Left hindlimb (tissue), 1 donor: ENCODE data around the gene TNFAIP1.
A peak's percentile ranks its signal among the peaks of the same experiment; 100 is the strongest.
"Not testable (repeated sequence)": the region's sequence is repeated elsewhere in the genome, so short reads cannot be mapped to it uniquely, and the experiment has no call there.

Experiments used
- DNase-seq: peaks from one replicate; pipeline ENCODE4 v3.0.0-alpha.2; 2018

TNFAIP1 gene, protein sequence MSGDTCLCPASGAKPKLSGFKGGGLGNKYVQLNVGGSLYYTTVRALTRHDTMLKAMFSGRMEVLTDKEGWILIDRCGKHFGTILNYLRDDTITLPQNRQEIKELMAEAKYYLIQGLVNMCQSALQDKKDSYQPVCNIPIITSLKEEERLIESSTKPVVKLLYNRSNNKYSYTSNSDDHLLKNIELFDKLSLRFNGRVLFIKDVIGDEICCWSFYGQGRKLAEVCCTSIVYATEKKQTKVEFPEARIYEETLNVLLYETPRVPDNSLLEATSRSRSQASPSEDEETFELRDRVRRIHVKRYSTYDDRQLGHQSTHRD

GRCh38 chr17:28335201-28335958 is at the start of gene TNFAIP1, which contains the start of gene IFT20:
Gene TNFAIP1 (plus strand): TSS chr17:28335761. CDS start chr17:28339522, 3,761 bp downstream.
Gene IFT20 (minus strand): TSS chr17:28335472. CDS start chr17:28331985, 3,487 bp downstream.
- DNase-seq, result peak; percentile 100

DNA sequence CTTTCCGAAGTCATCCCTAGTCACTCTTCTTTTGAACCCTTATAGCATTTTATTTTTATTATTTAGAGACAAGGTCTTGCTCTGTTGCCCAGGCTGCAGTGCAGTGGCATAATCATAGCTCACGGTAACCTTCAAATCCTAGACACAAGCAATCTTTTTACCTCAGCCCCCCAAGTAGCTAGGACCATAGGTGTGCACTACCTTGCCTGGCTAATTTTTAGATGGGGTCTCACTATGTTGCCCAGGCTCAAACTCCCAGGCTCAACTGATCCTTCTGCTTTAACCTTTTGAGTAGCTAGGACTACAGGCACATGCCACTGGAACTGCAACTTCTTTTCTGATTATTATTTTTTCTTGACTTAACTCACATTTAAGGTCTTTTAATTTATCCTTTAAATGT is 49.6 kb upstream of the TNFAIP1 start:
- no peak for DNase-seq

DNA sequence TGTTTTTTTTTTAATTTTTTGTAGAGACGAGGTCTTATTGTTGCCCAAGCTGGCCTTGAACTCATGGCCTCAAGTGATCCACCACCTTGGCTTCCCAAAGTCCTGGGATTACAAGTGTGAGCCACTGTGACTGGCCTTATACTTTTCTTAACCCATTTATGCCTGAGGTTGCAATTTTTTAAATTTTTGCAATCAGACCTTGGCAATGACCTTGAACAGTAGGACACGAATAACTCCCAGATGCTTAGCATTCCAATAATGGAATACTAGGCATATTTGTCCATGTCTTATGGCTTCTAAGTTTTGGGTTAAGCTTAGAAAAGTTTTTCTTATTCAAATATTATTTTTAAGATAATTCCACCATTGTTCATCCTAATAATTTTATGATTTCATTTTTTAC is 44.9 kb upstream of the TNFAIP1 start:
- DNase-seq, result no peak

- no peak for DNase-seq
Measured at GRCh38 chr17:28291780-28292330, 43.7 kb upstream of the TNFAIP1 start.

- DNase-seq, result not testable (repeated sequence)
Measured at GRCh38 chr17:28292878-28293277, 42.7 kb upstream of the TNFAIP1 start.

DNA sequence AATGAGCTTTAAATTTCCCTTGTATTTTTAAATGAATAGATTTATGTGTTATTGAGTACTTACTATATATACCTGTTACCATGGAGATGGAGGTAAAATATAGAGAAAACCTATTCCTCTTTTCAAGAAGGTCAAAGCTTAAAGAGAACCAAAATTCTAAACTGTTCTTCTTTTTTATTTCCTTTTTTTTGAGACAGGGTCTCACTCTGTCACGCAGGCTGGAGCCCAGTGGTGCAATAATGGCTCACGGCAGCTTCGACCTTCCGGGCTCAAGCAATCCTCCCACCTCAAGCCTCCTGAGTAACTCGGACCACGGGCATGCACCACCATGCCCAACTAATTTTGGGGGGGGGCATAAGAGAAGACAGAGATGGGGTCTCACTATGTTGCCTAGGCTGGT is 41.6 kb upstream of the TNFAIP1 start:
- DNase-seq, result no peak

DNA sequence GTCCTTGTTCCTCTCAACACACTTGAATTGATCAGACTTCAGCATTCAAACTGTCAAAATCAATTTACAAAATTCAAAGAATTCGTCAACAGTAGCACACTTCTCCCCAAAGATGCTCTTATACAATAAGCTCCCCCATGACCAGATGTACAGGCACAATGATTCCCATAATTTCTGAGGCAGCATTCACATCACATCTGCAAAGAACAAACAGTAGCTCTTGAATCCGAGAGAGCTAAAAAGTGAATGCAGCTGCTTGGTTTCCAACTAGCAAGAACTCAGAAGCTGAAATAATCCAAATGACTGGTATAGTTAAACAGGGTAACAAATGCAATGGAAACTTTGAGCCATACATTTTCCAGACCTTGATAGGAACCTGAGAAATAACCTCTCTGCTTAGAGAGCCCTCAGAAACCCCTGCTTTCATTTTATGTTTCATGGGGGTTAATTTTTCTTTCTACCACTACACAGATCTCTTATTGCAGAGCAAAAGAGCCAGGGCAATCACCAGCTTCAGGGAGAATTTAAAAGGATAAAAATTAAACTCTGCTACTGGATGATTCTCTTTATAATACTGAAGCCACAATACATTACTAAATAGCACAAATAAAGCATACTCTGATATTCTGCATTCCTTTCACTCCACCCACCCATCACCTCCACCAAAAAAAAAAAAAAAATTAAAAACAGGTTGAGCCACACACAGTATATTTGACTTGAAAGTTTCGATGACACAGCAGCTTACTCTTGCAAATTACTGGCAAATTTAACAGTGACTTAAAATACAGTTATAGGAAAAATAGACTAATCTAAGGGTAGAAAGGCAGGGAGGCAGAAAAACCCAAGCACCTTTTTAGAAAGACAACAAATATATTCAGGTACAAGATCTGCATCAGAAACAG is 39.6 kb upstream of the TNFAIP1 start:
- no peak for DNase-seq

GRCh38 chr17:28298449-28298848 is 37.1 kb upstream of the TNFAIP1 start:
- no peak for DNase-seq

- no peak for DNase-seq
Measured at GRCh38 chr17:28306954-28307401, 28.6 kb upstream of the TNFAIP1 start.

GRCh38 chr17:28313841-28314240 is 21.7 kb upstream of the TNFAIP1 start:
- DNase-seq, result no peak

DNA sequence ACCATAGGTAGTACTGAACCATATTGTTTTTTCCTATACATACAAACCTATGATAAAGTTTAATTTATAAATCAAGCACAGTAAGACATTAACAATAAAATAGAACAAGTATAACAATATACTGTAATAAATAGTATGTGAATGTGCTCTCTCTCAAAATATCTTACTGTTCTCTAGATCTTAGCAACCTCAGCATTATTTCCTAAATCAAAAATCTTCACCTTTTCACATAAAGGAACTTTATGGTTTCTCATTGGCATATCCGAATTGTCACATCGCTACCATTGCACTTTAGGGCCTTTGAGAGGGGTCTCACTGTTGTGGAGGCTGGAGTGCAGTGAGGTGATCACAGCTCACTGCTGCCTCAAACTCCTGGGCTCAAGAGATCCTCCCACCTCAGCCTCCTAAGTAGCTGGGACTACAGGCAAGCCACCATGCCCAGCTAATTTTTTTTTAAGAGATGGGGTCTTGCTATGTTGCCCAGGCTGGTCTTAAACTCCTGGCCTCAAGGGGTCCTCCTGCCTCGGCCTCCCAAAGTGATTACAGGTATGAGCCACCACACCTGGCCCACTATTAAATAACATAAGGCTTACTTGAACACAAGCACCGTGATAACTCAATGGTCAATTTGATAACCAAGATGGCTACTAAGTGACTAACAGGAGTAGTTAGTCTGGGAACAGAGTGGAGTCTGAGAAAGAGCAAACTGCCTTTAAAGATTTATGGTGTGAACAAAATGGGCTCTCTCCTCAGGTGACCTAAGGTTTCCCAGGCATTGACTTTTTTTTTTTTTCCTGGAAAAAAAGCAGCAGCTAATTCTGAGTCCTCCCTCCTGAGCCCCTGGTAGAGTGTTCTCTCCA is 19.5 kb upstream of the TNFAIP1 start:
- DNase-seq, result no peak

DNA sequence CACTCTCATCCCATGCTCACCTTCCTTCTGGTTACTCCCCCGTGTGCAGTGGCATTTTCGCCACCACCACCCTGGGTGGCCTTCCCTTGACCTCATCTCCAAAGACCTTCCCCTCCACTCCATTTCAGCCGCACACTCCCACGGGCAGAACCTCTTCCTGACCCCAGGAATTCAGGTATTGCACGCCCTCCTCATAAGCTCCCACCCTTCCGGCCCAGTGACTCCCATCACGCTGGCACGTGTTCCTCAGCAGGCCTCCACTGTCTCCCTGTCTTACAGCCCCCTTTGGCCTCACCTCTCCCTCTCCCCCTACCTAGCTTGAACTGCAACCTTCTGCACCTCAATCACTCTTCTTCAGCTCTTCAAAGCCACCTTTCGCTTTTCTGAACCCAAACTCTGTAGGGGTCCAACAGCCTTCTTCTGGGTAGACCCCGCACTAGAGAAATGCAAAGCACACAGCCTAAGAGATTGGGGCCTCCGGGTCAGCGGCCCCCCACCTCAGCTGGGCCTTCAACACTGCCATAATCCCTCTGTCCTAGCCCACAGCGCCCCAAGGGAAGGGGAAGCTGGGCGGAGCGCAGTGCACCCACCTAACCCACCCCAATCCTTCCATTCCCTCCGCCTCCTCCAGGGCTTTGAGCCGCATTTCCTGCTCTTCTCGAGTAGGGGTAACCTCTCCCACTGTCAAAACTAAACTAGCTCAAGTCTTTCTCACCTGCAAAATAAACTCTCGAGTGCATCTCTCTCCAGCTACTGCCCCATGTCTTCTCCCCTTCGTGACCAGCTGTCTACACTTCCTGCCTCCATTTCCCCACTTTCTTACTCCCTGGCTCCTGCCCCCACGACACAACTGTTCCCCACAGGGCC is 18.2 kb upstream of the TNFAIP1 start:
- no peak for DNase-seq

GRCh38 chr17:28317966-28318758 is 17.4 kb upstream of the TNFAIP1 start:
- DNase-seq, result no peak

GRCh38 chr17:28318759-28319597 is 16.6 kb upstream of the TNFAIP1 start, which contains the start of gene TMEM97:
Gene TMEM97 (plus strand): TSS chr17:28319200. CDS start chr17:28319240, 40 bp downstream.
- DNase-seq, result peak; percentile 97

GRCh38 chr17:28319598-28319935 is 16.0 kb upstream of the TNFAIP1 start:
- DNase-seq, result no peak

DNA sequence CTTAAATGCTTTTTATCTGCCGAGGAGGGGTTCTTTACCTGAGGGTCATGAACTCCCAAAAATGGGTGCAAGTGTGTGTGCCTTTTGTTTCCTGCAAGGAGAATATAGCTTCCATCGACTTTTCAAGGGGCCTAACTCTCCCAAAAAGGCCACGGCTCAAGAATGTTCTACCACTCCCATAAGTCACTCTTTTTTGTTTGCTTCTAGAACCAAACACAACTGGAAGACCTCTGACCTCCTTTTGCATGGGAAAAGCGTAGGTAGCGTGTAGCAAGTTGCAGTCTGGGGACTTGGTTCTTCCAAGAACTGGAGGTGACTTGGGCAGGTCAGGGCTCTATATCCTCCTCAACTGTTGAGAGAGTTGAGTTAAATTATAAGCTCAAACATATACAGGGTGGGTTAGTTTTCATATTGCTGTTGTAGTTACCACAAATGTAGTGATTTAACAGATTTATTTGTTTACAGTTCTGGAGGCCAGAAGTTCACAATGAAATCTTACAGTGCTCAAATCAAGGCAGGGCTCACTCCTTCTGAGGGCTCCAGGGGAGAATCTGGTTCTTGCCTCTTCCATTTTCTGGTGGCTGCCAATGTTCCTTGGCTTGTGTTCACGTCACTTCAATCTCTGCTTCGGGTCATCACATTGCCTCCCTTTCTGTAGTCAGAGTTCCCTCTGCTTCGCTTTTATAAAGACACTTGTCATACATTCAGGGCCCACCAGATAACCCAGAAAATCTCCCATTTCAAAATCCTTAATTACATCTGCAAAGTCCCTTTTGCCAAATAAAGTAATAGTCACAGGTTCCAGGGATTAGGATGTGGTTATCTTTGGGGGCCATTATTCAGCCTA is 15.1 kb upstream of the TNFAIP1 start:
- DNase-seq, result no peak

GRCh38 chr17:28324267-28324745 is 11.3 kb upstream of the TNFAIP1 start:
- no peak for DNase-seq

- no peak for DNase-seq
Measured at GRCh38 chr17:28324781-28325180, 10.8 kb upstream of the TNFAIP1 start.
